Measurements from ENCODE around the gene MYO6.
"Not testable (repeated sequence)": the region's sequence is repeated elsewhere in the genome, so short reads cannot be mapped to it uniquely, and the experiment has no call there.

The MYO6 gene

DNA sequence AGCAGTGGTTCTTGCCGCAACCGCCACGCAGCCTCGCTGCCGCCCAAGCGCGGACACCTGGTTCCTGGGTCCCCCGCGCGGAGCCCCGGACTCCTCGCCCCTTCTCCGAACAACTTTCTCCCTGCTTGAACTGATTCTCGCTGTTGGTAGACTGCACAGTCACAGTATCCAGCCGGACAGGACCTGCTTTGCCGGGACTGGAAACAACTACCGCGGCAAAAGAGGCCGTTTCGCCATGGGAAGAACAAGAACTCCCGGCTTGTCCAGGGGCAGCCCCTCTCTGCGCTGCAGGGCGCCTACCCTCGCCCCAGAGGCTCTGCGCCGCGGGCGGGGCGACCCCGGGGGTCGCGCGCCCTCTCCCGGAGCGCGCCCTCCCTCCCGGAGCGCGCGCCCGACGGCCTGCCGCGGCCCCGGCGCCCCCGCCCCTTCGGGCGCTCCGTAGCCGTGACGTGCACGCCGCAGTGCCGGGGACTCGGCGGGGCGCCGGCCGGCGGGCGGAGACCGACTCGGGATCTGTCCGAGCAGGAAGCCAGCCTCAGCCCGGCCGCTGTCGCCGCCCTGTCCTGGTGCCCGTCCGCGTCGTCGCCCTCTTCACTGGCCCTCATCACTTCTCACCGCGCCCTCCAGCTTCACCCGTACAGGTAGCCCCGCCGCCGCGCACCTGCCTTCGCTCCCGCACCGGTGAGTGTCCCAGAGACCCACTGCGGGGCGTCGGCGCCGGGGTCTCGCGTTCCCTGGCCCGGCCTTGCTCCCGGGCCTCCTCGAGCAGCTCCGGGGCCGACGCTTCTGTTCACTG is at the start of gene MYO6:
MYO6 (plus strand) TSS at position 497 of the 796 bp plus-strand sequence. CDS start 68,309 bp downstream, outside the sequence.
- DNase-seq: no peak

DNA sequence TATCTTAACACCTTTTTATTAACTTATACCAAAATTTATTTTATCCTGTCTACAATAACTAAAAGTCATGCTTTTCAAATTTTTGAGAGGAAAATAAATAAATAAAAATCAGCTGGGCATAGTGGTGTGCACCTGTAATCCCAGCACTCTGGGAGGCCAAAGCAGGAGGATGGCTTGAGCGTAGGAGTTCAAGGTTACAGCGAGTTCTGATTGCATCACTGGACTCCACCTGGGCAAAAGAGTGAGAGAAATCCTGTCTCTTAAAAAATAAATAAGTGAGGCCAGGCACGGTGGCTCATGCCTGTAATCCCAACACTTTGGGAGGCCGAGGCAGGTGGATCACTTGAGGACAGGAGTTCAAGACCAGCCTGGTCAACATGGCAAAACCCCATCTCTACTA is 40.7 kb upstream of the MYO6 start:
- not testable (repeated sequence) for DNase-seq

DNA sequence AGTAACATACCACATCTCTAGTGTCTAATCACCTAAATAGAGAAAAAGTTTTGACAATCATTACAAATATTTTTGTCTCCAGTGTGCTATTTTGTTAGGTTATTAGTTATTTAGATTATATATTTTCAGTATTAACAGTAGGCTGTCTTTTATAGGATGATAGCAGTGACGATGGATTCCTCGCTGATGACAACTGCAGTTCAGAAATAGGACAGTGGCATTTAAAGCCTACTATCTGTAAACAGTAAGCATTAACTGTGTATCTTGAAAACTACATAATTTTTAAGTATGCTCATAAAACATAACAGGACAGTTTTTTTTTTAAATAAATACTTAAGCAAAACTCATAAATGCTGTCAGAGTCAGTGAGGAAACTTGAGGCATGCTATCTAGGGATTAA is 37.9 kb upstream of the MYO6 start:
- no peak for DNase-seq

DNA sequence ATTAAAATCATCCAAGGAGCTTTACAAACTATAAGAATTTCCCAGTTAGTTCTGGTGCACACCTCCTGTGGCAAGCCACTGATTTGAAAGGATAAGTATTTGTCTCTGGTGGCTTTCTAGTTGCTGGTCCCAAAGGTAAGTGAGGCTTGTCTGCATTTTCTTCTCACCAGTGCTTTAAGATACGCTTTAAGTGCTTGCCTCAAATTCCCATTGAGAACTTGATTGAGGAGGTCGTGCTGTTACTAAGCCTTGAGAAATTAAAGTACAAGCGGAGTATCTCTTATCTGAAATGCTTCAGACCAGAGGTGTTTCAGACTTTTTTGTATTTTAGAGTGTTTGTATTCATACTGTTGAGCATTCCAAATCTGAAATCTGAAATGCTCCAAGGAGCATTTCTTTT is 29.9 kb upstream of the MYO6 start:
- no peak for DNase-seq

DNA sequence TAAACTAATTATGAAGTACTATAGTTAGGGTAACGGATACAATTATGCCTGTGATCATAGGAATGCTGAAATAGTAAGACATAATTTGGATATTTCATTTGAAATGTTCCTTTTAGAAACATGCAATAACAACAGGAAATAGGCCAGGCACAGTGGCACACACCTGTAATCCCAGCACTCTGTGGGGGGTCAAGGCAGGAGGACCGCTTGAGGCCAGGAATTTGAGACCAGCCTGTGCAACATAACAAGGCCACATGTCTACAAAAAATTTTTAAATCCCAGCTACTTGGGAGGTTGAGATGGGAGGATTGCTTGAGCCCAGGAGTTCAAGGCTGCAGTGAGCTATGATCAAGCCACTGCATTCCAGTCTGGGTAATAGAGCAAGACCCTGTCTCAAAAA is 25.7 kb upstream of the MYO6 start:
- no peak for DNase-seq

DNA sequence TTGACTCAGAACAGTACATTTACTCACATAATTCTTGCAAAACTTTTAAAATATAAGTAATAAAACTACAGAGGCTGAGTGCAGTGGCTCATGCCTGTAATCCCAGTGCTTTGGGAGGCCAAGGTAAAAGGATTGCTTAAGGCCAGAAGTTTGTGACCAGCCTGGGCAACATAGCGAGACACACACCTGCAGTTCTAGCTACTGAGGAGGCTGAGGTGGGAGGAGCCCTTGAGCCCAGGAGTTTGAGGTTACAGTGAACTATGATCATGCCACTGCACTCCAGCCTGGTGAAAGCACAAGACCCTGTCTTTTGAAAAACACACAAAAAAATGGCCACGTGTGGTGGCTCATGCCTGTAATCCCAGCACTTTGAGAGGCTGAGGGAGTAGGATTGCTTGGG is 21.8 kb upstream of the MYO6 start:
- DNase-seq: no peak

DNA sequence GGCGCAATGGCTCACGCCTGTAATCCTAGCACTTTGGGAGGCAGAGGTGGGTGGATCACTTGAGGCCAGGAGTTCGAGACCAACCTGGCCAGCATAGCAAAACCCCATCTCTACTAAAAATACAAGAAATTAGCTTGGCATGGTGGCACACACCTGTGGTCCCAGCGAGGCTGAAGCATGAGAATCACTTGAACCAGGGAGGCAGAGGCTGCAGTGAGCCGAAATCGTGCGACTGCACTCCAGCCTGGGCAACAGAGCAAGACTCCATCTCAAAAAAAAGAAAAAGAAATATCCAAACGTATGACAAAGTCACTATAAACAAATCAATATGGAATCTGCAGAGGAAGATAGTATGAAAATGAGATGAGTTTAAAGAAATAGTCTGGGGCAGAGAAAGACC is 18.0 kb upstream of the MYO6 start:
- not testable (repeated sequence) for DNase-seq

DNA sequence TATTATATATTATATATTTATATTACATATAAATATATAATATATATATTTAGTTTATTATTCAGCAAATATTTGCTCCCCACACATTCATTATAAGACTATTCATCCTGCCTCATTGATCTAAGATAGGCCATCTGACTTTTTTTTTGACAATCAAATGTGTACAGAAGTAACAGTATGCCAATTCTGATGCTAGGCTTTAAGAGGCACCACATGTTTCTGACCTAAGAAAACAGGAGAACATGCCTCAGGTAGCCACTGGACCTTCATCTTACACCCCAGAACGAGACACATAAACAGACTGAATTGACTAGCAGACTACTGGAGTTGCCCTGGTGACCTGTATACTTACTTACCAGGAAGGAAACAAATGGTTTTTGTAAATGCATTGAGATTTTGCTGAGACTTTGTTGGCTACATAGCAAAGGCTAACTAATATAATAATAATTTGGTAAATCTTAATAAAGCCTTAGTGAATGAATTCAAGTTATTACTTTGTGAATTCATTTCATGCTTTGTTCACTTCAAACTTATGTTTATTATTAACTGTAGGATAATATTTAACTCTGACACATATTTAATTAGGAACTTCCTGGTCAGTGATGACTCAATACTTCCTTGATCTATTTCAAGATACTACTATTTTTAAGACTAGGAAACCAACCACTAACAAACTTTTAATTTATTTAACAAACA is 13.4 kb upstream of the MYO6 start:
- peak; percentile 69 to 73 for DNase-seq

DNA sequence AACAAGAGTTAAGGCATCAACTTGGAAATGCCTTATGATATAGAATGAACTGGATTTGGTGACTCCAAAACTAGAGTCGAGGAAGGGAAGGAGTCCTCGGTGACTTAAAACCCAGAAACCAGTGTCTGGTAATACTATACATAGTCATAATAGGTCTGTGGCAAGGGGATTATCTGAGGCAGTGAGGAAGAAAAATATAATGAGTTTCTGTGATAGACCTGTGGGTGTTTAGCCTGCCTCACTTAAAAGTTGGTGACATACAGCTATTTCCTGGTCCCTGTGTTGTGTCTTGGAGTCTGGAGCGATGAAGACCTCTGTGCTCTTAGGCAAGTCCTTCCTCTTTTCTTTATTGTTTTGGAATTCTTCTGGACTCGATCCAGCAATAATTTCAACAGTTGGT is 5.1 kb upstream of the MYO6 start:
- no peak for DNase-seq

DNA sequence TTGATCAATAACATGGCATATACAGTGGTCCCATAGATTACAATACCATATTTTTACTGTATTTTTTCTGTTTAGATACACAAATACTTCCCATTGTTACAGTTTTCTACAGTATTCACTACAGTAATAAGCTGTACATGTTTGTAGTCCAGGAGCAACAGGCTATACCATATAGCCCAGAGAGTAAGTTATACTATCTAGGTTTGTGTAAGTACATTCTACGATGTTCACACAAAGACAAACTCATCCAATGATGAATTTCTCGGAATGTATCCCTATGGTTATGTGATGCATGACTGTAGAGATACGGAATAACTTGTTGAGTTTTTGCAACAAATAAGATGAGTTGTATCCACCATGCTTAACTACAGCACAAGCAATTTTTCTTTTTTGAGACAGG is 3.6 kb upstream of the MYO6 start:
- no peak for DNase-seq

DNA sequence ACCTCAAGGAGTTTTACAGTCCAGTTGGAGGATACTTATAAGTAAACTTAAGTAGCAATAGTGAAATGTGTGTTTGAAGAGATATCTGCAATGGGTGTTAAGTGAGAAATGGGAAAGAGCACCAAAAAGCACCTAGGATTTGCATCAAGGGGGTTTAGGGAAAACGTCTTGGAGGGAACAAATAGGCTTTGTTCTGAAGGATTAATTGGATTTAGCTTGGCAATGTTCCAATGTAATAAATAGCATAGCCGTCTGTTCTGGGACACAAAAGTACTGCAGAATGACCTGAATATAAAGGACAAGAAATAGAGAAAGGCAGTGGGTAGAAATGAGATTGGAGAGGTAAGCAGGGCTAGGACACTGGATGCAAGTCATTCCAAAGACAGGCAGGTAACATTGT is 2.8 kb upstream of the MYO6 start:
- DNase-seq: no peak

DNA sequence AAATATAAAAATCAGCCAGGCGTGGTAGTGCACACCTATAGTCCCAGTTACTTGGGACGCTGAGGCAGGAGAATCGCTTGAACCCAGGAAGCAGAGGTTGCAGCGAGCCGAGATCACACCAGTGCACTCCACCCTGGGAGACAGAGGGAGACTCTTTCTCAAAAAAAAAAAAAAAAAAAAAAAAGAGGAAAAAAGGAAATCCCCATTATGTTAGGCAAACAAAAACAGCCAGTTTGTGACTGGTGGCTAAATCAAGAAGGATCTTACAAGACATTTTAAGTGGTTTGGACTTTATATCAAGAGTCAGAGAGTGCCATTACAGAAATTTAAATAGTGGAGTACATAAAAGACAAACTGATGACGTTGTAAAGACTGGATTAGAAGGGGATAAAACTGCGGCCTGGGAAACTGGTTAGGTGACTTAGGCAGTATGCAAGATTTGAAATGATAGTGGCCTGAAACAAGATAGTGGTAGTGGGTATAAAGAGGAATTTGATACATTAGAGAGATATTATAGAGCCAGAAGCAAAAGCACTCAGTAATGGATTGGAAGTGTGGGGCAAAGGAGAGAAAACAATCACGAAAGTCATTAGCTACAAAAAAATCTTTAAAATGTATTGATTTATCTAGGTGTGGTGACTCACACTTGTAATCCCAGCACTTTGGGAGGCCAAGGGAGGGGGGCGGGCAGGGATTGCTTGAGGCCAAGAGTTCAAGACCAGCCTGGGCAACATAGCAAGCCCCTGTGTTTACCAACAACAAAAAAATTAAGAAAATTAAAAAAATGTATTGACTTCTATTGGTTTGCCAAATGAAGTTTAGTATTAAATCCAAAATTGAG is 1.7 kb upstream of the MYO6 start:
- no peak for DNase-seq

DNA sequence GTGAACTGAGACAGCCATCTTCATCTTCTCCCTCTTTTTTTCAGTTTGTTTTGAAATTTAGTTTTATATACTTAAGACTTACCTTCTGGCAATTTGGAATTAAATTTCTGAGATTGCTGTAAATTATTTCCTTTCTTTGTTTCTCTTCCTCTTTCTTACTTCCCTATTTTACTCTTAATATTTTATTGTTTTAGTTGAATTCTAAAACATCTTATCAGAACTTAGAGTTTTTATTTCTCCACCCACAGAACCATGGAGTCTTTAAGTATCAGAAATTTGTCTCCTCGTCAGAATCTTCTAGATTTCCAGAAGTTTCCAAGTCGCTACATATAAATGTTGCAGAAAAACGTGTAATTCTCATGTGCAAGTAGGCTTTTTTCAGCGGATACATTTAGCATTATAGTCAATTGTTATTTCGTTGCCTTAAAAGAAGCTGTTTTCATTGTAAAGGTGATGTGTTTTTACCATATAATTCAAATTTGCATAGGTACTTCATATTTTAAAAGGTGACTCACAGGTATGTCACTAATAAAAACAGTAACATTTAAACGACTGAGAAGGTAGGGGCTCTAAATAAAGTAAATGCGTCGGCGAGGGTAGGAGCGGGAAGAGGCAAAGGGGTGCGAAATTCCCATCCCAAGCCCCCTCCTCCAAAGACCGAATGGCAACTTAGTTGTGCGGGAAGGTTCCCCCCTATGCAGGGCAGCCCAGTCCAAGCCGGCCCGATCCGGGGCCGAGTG is 866 bp upstream of the MYO6 start:
- DNase-seq: peak; percentile 21 to 32

DNA sequence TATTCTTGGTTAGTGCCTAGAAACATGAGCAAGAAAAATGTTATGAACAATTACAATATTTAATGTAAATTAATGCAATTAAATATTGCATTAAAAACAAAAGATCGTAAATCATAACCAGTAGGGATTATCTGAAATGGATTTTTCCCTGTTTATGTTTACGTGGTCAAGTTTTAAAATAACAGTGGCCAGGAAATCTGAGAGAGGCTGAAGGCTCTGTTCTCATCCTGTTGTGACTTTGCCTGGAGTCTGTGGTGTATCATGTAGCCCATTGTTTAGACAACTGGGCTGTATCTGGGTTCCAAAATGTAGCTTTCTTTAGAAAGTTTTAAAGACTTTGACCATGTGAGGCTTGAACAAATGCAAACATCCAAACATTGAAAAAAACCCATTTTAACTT is 2.4 kb downstream of the MYO6 start:
- no peak for DNase-seq

DNA sequence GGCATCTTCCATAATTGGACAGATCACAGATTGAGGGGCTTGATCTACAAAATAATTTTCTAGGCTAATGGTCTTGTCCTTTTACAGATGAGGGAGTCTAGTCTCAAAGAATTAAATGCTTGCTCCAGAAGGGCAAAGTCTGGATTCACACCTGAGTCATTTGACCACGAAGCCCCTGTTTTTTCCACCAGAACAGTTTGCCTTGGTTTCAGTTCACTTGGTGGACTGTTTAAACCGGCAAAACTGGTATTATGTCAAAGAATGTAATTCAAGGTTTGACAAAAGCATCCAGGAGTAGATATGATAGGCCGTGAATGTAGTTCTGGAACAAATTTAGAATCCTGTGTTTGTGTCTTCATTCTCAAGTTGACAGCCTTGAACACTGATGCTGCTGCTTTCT is 3.3 kb downstream of the MYO6 start:
- DNase-seq: no peak

DNA sequence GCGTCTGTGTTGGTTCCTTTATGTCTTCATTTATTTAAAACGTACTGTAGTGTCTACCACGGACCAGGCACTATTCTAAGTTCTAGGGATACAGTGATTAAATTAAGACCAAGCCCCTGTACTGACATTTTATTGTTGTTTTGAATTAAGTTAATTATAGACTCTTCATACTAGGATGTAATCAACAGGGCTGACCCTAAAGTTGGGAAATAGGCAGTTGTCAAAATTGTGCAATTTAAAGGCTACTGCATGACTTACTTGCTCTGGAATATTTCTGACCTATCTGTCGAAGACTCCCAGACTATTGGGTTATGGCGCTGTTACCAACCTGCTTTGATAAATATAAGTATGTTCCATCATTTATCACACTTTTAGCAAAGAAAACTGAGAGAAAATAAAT is 6.7 kb downstream of the MYO6 start:
- DNase-seq: peak in 1 of 2 experiments; percentile 3

DNA sequence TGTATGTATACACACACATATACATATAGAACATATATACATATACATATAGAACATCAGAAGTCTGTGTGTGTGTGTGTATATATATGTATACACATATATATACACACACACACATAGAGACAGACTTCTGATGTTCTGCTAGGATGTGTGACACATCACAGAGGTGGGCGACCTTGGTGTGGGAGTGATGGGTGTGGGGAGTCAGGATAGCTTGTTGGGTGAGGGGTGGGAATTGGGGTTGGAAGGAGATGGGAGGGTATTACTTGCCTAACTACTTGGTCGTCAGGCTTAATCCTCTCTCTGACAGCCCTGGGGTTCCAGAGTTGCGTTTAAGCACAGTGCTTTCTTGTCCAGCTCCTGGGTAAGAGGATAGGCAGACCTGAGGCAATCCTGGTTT is 8.3 kb downstream of the MYO6 start:
- no peak for DNase-seq

DNA sequence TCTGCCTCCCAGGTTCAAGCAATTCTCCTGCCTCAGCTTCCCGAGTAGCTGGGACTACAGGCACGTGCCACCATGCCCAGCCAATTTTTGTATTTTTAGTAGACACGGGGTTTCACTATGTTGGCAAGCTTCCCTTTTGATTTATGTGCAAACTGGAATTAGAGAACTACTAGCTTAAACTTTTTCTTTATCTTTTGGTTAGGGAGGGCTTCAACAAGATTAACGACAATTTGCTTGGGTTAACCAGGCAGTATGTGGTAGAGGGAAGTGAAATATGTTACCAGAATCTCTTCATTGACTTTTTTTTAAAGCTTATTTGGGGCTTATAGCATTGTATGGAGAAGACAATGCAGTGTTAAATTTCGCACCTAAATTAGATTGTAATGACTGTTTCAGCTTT is 9.0 kb downstream of the MYO6 start:
- DNase-seq: no peak

DNA sequence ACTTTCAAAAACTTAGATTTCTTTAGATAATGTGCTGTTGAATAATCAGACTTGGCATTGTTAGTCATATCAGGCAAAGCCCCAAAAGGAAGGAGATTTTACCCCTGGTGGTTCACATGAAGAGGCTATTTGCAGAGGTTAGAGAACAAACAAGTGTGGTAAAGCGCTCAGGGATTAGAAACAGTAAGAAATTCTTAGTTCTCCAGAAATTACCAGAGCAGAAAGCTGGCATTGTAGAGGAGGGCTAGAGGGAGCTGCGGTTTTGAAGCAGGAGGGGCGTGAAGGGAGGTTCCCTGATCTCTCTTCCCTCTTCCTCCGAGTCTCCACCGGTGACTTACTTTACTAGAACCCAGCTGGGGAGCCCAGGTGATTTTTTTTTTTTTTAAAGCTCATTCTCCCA is 10.2 kb downstream of the MYO6 start:
- DNase-seq: no peak

DNA sequence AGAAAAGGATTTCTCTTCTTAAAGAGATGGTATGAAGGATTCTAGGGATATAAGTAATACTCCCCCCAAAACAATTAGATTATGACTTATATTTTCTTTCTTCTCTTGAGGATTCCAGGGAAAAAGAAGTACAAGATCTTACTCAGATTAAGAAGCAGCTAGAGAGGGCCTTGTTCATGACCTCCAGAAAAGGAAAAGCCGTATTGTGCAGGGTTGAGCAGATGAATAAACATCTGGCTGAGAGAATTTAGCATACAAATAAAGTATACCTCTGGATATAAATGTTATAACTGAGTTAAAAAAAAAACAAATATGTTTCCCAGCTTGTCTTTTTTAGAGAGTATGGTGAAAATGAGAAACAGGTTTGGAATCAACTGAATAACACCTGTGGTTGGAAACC is 11.3 kb downstream of the MYO6 start:
- no peak for DNase-seq

DNA sequence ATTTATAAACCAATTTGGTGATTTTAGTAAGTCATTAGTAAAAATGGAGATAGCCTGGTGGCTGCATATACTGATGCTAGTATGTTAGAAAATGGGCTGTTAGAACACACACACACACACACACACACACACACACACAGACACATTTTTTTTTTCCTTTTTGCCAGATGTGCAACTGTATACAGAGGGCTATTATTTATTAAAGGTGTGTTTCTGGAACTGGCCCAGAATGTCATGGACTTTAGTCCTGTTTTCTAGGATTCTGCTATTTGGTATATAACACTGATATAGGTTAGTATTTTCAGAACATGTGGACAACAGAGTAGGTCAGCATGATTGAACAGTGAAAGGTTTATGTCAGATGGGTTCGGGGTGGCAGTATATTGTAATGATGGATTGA is 12.4 kb downstream of the MYO6 start:
- no peak for DNase-seq

DNA sequence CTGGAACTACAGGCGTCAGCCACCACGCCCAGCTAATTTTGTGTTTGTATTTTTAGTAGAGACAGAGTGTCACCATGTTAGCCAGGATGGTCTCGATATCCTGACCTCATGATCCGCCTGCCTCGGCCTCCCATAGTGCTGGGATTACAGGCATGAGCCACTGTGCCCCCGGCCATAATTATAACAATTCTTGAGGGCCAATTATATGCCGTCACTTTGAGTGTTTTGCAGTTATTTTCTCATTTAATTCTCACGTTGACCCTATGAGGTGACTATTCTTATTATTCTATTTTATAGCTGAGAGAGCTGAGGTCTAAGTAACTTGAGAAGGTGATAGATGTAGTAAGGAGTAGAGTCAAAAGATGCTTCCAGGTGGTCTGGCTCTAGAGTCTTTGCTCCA is 13.0 kb downstream of the MYO6 start:
- no peak for DNase-seq

DNA sequence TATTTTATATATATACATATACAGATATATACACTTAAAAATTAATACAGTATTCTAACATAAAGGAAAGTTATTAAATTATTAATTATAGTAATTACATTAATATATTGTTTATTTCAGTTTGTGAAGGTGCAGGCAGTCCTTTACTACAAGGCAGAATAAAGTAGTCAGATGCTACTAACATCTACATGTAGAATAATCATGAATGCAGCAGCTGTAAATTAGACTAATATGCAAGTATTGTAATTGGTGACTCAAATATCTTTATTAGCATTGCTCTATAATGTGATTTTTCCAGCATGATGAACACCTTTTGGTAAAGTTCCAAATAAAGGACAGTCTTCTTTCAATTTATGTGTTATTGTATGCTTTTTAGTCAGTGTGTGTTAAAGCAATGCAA is 17.3 kb downstream of the MYO6 start:
- no peak for DNase-seq

Data from AML-193 (cell line).